Measurements from ENCODE around the gene PRR23E.
A peak's percentile ranks its signal among the peaks of the same experiment; 100 is the strongest.

Gene PRR23E

DNA sequence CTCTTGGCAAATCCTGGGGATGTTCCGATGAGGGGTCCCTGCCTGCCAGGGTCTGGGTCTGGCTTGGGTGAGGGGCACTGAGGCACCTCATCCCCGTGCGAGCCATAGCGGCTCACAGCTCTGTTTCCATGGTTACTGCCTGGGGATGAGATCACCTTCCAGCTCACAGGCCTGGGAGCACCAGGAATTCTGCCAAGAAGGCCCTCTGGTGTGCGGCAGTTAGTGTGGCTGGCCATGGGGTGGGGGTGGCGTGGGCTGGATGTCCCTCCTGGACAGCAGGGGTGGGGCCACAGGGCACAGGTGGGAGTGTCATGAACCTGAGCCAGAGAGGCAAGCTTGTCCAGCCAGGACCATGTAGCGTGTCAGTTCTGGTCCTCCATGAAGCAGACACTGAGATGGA lies 22.1 kb upstream of the PRR23E start:
- no peak overlapping the region for H3K4me3 ChIP-seq (replicated peaks; ENCODE audit: low read depth, low read length)
- peak; percentile 61 for DNase-seq (ENCODE audit: extremely low read depth, low read depth)
- no peak for TF ChIP-seq CTCF (IDR thresholded peaks at IDR 0.05; ENCODE audit: low read depth, low read length, missing control alignments)

GRCh38 chr3:127171320-127171719 lies 21.6 kb upstream of the PRR23E start:
- no peak for DNase-seq (ENCODE audit: extremely low read depth, low read depth)
- no peak overlapping the region for H3K4me3 ChIP-seq (replicated peaks; ENCODE audit: low read depth, low read length)
- TF ChIP-seq CTCF (IDR thresholded peaks at IDR 0.05; ENCODE audit: low read depth, low read length, missing control alignments), result no peak

DNA sequence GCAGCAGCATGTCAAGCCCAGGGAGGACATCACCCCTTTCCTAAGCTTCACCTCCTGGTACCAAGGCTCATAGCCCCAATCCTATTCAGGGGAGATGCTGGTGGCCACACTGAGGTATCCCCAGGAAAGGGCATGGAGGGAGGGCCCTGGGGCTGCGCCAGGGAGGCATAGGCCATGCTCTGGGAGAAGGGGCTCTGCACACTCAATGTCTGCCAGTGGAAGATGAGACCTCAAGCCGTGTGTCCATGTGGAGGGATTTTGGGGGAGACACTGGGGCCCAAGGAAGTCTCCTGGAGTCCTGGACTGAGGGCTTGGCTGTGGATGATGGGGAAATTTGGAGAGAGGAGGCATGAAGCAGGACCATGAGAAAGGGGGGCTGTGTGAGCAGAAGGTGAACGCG lies 21.2 kb upstream of the PRR23E start:
- H3K4me3 ChIP-seq (replicated peaks; ENCODE audit: low read depth, low read length), result no peak overlapping the region

GRCh38 chr3:127172211-127172610 lies 20.7 kb upstream of the PRR23E start:
- DNase-seq (ENCODE audit: extremely low read depth, low read depth), result no peak
- no peak for TF ChIP-seq CTCF (IDR thresholded peaks at IDR 0.05; ENCODE audit: low read depth, low read length, missing control alignments)
- no peak overlapping the region for H3K4me3 ChIP-seq (replicated peaks; ENCODE audit: low read depth, low read length)

More for the DNA sequence above, 21.2 kb upstream of the PRR23E start:
- no peak for DNase-seq (ENCODE audit: extremely low read depth, low read depth)
- TF ChIP-seq CTCF (IDR thresholded peaks at IDR 0.05; ENCODE audit: low read depth, low read length, missing control alignments), result no peak

- DNase-seq (ENCODE audit: extremely low read depth, low read depth), result peak; percentile 52
- H3K4me3 ChIP-seq (replicated peaks; ENCODE audit: low read depth, low read length), result no peak overlapping the region
Measured at GRCh38 chr3:127172781-127173515, 20.0 kb upstream of the PRR23E start.

GRCh38 chr3:127173516-127174166 lies 19.3 kb upstream of the PRR23E start:
- no peak for TF ChIP-seq CTCF (IDR thresholded peaks at IDR 0.05; ENCODE audit: low read depth, low read length, missing control alignments)
- DNase-seq (ENCODE audit: extremely low read depth, low read depth), result no peak
- H3K4me3 ChIP-seq (replicated peaks; ENCODE audit: low read depth, low read length), result no peak overlapping the region

More at GRCh38 chr3:127172781-127173515, 20.0 kb upstream of the PRR23E start:
- TF ChIP-seq CTCF (IDR thresholded peaks at IDR 0.05; ENCODE audit: low read depth, low read length, missing control alignments), result no peak

All from HFF-Myc (cell line).